Measurements from ENCODE around the gene FBP1.

FBP1 gene

GRCh38 chr9:94664801-94665200 lies 25.5 kb upstream of the FBP1 start:
- Histone ChIP-seq H2BK120ac (ENCODE audit: low read depth, low read length) (no peak overlapping the region), H3K23ac (ENCODE audit: low read length) (no peak overlapping the region), H3K4me3 (ENCODE audit: low read length) (no peak overlapping the region), H3K9ac (ENCODE audit: low read length) (no peak overlapping the region), H4K8ac (ENCODE audit: low read depth, low read length) (no peak overlapping the region), H3K56ac (ENCODE audit: low read length) (no peak overlapping the region), H3K79me1 (ENCODE audit: low read length) (no peaks in the 10 kb centered on the region), H2AK5ac (ENCODE audit: low read length) (no peak overlapping the region), H2BK5ac (ENCODE audit: low read length) (no peak overlapping the region), H3K18ac (ENCODE audit: low read length) (no peak overlapping the region), H4K5ac (ENCODE audit: low read length) (no peak overlapping the region), H2BK15ac (replicated peaks; ENCODE audit: low read depth) (no peak overlapping the region), H3K4me1 (ENCODE audit: control insufficient read depth, low read depth, low read length) (peaks cover 1% of the 10 kb centered on the region), H3K36me3 (ENCODE audit: control insufficient read depth, insufficient read depth, low read length) (no peaks in the 10 kb centered on the region), H3K79me2 (ENCODE audit: control insufficient read depth, insufficient read depth, low read length) (no peaks in the 10 kb centered on the region), H3K27me3 (ENCODE audit: insufficient read depth, low read length, poor library complexity) (no peaks in the 10 kb centered on the region), H3K4ac (ENCODE audit: low read depth, low read length) (no peak overlapping the region), H3K4me2 (ENCODE audit: low read length) (no peak overlapping the region), H3K27ac (ENCODE audit: low read depth, low read length) (no peak overlapping the region)
- WGBS (ENCODE audit: extremely low coverage, insufficient coverage, low lambda C conversion rate): no CpG with 5 or more reads among the region's 2 CpGs
- DNase-seq: no peak

- Histone ChIP-seq H3K4me1 (ENCODE audit: control insufficient read depth, low read depth, low read length) (no peaks in the 10 kb centered on the region), H3K23ac (ENCODE audit: low read length) (no peak overlapping the region), H4K5ac (ENCODE audit: low read length) (no peak overlapping the region), H4K8ac (ENCODE audit: low read depth, low read length) (no peak overlapping the region), H2BK120ac (ENCODE audit: low read depth, low read length) (no peak overlapping the region), H3K18ac (ENCODE audit: low read length) (no peak overlapping the region), H3K4ac (ENCODE audit: low read depth, low read length) (no peak overlapping the region), H2BK5ac (ENCODE audit: low read length) (no peak overlapping the region), H3K27me3 (ENCODE audit: insufficient read depth, low read length, poor library complexity) (no peaks in the 10 kb centered on the region), H3K4me2 (ENCODE audit: low read length) (no peak overlapping the region), H3K79me2 (ENCODE audit: control insufficient read depth, insufficient read depth, low read length) (no peaks in the 10 kb centered on the region), H3K27ac (ENCODE audit: low read depth, low read length) (no peak overlapping the region), H2BK15ac (replicated peaks; ENCODE audit: low read depth) (no peak overlapping the region), H3K56ac (ENCODE audit: low read length) (no peak overlapping the region), H3K9ac (ENCODE audit: low read length) (no peak overlapping the region), H2AK5ac (ENCODE audit: low read length) (no peak overlapping the region), H3K36me3 (ENCODE audit: control insufficient read depth, insufficient read depth, low read length) (no peaks in the 10 kb centered on the region), H3K4me3 (ENCODE audit: low read length) (no peak overlapping the region), H3K79me1 (ENCODE audit: low read length) (no peaks in the 10 kb centered on the region)
- no CpG with 5 or more reads among the region's 3 CpGs for WGBS (ENCODE audit: extremely low coverage, insufficient coverage, low lambda C conversion rate)
- DNase-seq: no peak
Measured at GRCh38 chr9:94663640-94664039, 24.3 kb upstream of the FBP1 start.

GRCh38 chr9:94663140-94663539 lies 23.8 kb upstream of the FBP1 start:
- Histone ChIP-seq H4K8ac (ENCODE audit: low read depth, low read length) (no peak overlapping the region), H2BK5ac (ENCODE audit: low read length) (no peak overlapping the region), H3K18ac (ENCODE audit: low read length) (no peak overlapping the region), H3K79me2 (ENCODE audit: control insufficient read depth, insufficient read depth, low read length) (no peaks in the 10 kb centered on the region), H3K4me1 (ENCODE audit: control insufficient read depth, low read depth, low read length) (no peaks in the 10 kb centered on the region), H3K56ac (ENCODE audit: low read length) (no peak overlapping the region), H3K9ac (ENCODE audit: low read length) (no peak overlapping the region), H3K4me2 (ENCODE audit: low read length) (no peak overlapping the region), H3K4ac (ENCODE audit: low read depth, low read length) (no peak overlapping the region), H3K36me3 (ENCODE audit: control insufficient read depth, insufficient read depth, low read length) (no peaks in the 10 kb centered on the region), H3K79me1 (ENCODE audit: low read length) (no peaks in the 10 kb centered on the region), H3K27ac (ENCODE audit: low read depth, low read length) (no peak overlapping the region), H3K4me3 (ENCODE audit: low read length) (no peak overlapping the region), H2AK5ac (ENCODE audit: low read length) (no peak overlapping the region), H2BK15ac (replicated peaks; ENCODE audit: low read depth) (no peak overlapping the region), H2BK120ac (ENCODE audit: low read depth, low read length) (no peak overlapping the region), H3K27me3 (ENCODE audit: insufficient read depth, low read length, poor library complexity) (no peaks in the 10 kb centered on the region), H4K5ac (ENCODE audit: low read length) (no peak overlapping the region), H3K23ac (ENCODE audit: low read length) (no peak overlapping the region)
- no CpG with 5 or more reads among the region's 8 CpGs for WGBS (ENCODE audit: extremely low coverage, insufficient coverage, low lambda C conversion rate)
- DNase-seq: no peak

GRCh38 chr9:94657021-94657725 lies 17.9 kb upstream of the FBP1 start:
- WGBS (ENCODE audit: extremely low coverage, insufficient coverage, low lambda C conversion rate): no CpG with 5 or more reads among the region's 4 CpGs
- Histone ChIP-seq H3K36me3 (ENCODE audit: control insufficient read depth, insufficient read depth, low read length) (no peaks in the 10 kb centered on the region), H3K27ac (ENCODE audit: low read depth, low read length) (no peak overlapping the region)

GRCh38 chr9:94656200-94656599 lies 16.9 kb upstream of the FBP1 start:
- no peak overlapping the region for H3K4ac ChIP-seq (ENCODE audit: low read depth, low read length)
- H3K4me2 ChIP-seq (ENCODE audit: low read length): no peak overlapping the region
- no peak overlapping the region for H2BK15ac ChIP-seq (replicated peaks; ENCODE audit: low read depth)
- no peaks in the 10 kb centered on the region for H3K36me3 ChIP-seq (ENCODE audit: control insufficient read depth, insufficient read depth, low read length)
- no peak overlapping the region for H3K27ac ChIP-seq (ENCODE audit: low read depth, low read length)
- H3K4me1 ChIP-seq (ENCODE audit: control insufficient read depth, low read depth, low read length): no peaks in the 10 kb centered on the region
- no peak overlapping the region for H4K5ac ChIP-seq (ENCODE audit: low read length)
- H3K79me1 ChIP-seq (ENCODE audit: low read length): no peaks in the 10 kb centered on the region
- H3K79me2 ChIP-seq (ENCODE audit: control insufficient read depth, insufficient read depth, low read length): no peaks in the 10 kb centered on the region
- H3K4me3 ChIP-seq (ENCODE audit: low read length): no peak overlapping the region
- H2BK5ac ChIP-seq (ENCODE audit: low read length): no peak overlapping the region
- no peaks in the 10 kb centered on the region for H3K27me3 ChIP-seq (ENCODE audit: insufficient read depth, low read length, poor library complexity)
- H3K9ac ChIP-seq (ENCODE audit: low read length): no peak overlapping the region
- H4K8ac ChIP-seq (ENCODE audit: low read depth, low read length): no peak overlapping the region
- no peak overlapping the region for H2AK5ac ChIP-seq (ENCODE audit: low read length)
- H2BK120ac ChIP-seq (ENCODE audit: low read depth, low read length): no peak overlapping the region
- no peak overlapping the region for H3K56ac ChIP-seq (ENCODE audit: low read length)
- no CpG with 5 or more reads among the region's 6 CpGs for WGBS (ENCODE audit: extremely low coverage, insufficient coverage, low lambda C conversion rate)
- no peak overlapping the region for H3K23ac ChIP-seq (ENCODE audit: low read length)
- H3K18ac ChIP-seq (ENCODE audit: low read length): no peak overlapping the region
- no peak for DNase-seq

More at GRCh38 chr9:94657021-94657725, 17.9 kb upstream of the FBP1 start:
- no peak overlapping the region for H4K8ac ChIP-seq (ENCODE audit: low read depth, low read length)
- no peaks in the 10 kb centered on the region for H3K4me1 ChIP-seq (ENCODE audit: control insufficient read depth, low read depth, low read length)
- no peak overlapping the region for H4K5ac ChIP-seq (ENCODE audit: low read length)
- H3K4me3 ChIP-seq (ENCODE audit: low read length): no peak overlapping the region
- H3K79me2 ChIP-seq (ENCODE audit: control insufficient read depth, insufficient read depth, low read length): no peaks in the 10 kb centered on the region
- no peaks in the 10 kb centered on the region for H3K79me1 ChIP-seq (ENCODE audit: low read length)
- H3K4me2 ChIP-seq (ENCODE audit: low read length): no peak overlapping the region
- H2BK15ac ChIP-seq (replicated peaks; ENCODE audit: low read depth): no peak overlapping the region
- DNase-seq: no peak
- H2BK5ac ChIP-seq (ENCODE audit: low read length): no peak overlapping the region
- no peaks in the 10 kb centered on the region for H3K27me3 ChIP-seq (ENCODE audit: insufficient read depth, low read length, poor library complexity)
- H2BK120ac ChIP-seq (ENCODE audit: low read depth, low read length): no peak overlapping the region
- H3K4ac ChIP-seq (ENCODE audit: low read depth, low read length): no peak overlapping the region
- no peak overlapping the region for H3K9ac ChIP-seq (ENCODE audit: low read length)
- H2AK5ac ChIP-seq (ENCODE audit: low read length): no peak overlapping the region
- H3K18ac ChIP-seq (ENCODE audit: low read length): no peak overlapping the region
- no peak overlapping the region for H3K23ac ChIP-seq (ENCODE audit: low read length)
- no peak overlapping the region for H3K56ac ChIP-seq (ENCODE audit: low read length)

- H3K4me1 ChIP-seq (ENCODE audit: control insufficient read depth, low read depth, low read length): no peaks in the 10 kb centered on the region
- DNase-seq: no peak
- H3K27me3 ChIP-seq (ENCODE audit: insufficient read depth, low read length, poor library complexity): no peaks in the 10 kb centered on the region
- H3K79me1 ChIP-seq (ENCODE audit: low read length): no peaks in the 10 kb centered on the region
- H3K4ac ChIP-seq (ENCODE audit: low read depth, low read length): no peak overlapping the region
- H3K79me2 ChIP-seq (ENCODE audit: control insufficient read depth, insufficient read depth, low read length): no peaks in the 10 kb centered on the region
- H3K23ac ChIP-seq (ENCODE audit: low read length): no peak overlapping the region
- no peak overlapping the region for H3K56ac ChIP-seq (ENCODE audit: low read length)
- no peak overlapping the region for H2BK15ac ChIP-seq (replicated peaks; ENCODE audit: low read depth)
- H4K8ac ChIP-seq (ENCODE audit: low read depth, low read length): no peak overlapping the region
- no peak overlapping the region for H3K9ac ChIP-seq (ENCODE audit: low read length)
- H2BK5ac ChIP-seq (ENCODE audit: low read length): no peak overlapping the region
- H2BK120ac ChIP-seq (ENCODE audit: low read depth, low read length): no peak overlapping the region
- no CpG with 5 or more reads among the region's 10 CpGs for WGBS (ENCODE audit: extremely low coverage, insufficient coverage, low lambda C conversion rate)
- no peak overlapping the region for H2AK5ac ChIP-seq (ENCODE audit: low read length)
- no peaks in the 10 kb centered on the region for H3K36me3 ChIP-seq (ENCODE audit: control insufficient read depth, insufficient read depth, low read length)
- H3K27ac ChIP-seq (ENCODE audit: low read depth, low read length): no peak overlapping the region
- no peak overlapping the region for H3K4me2 ChIP-seq (ENCODE audit: low read length)
- H4K5ac ChIP-seq (ENCODE audit: low read length): no peak overlapping the region
- no peak overlapping the region for H3K4me3 ChIP-seq (ENCODE audit: low read length)
- H3K18ac ChIP-seq (ENCODE audit: low read length): no peak overlapping the region
Measured at GRCh38 chr9:94655739-94656138, 16.4 kb upstream of the FBP1 start.

Data from mesendoderm (in vitro differentiated cells).